Neural progenitor cell (in vitro differentiated cells): ENCODE measurements around the gene RELT. TPM values are rescaled to one million over a fixed set of nuclear protein-coding genes. Genes with fewer than 3 reads are reported as not detected.

Source experiments
- DNase-seq: peaks from one replicate; pipeline ENCODE4 v3.0.0-alpha.2; 2016; ENCODE audit warnings: low spot score
- H2AFZ ChIP-seq: fragments of 200-600 bp; sonication (generic); replicated peaks from 2 replicates; pipeline ENCODE4 v1.6.1; 2016; ENCODE audit warnings: antibody characterized with exemption
- H3F3A ChIP-seq: fragments of 200-600 bp; sonication (generic); 2 replicates; pipeline ENCODE4 v1.6.1; 2016; ENCODE audit warnings: antibody characterized with exemption, low read depth
- H3K27ac ChIP-seq: fragments of 200-600 bp; sonication (generic); 2 replicates; pipeline ENCODE4 v1.5.1; 2016; ENCODE audit warnings: mild to moderate bottlenecking
- H3K27me3 ChIP-seq: fragments of 200-600 bp; sonication (generic); 2 replicates; pipeline ENCODE4 v1.6.1; 2016; ENCODE audit warnings: mild to moderate bottlenecking, moderate library complexity
- H3K36me3 ChIP-seq: fragments of 200-600 bp; sonication (generic); 2 replicates; pipeline ENCODE4 v1.5.1; 2016
- H3K4me1 ChIP-seq: fragments of 200-600 bp; sonication (generic); 2 replicates; pipeline ENCODE4 v1.6.1; 2016; ENCODE audit warnings: mixed run types
- H3K4me2 ChIP-seq: fragments of 200-600 bp; sonication (generic); 2 replicates; pipeline ENCODE4 v1.6.1; 2016
- H3K4me3 ChIP-seq: fragments of 200-600 bp; sonication (generic); 2 replicates; pipeline ENCODE4 v1.5.1; 2016
- H3K79me2 ChIP-seq: fragments of 200-600 bp; sonication (generic); 2 replicates; pipeline ENCODE4 v1.6.1; 2016; ENCODE audit warnings: low read depth
- H3K9ac ChIP-seq: fragments of 200-600 bp; sonication (generic); 2 replicates; pipeline ENCODE4 v1.6.1; 2016
- H3K9me3 ChIP-seq: fragments of 200-600 bp; sonication (generic); 2 replicates; pipeline ENCODE4 v1.5.1; 2016; ENCODE audit warnings: low read depth
- H4K20me1 ChIP-seq: fragments of 200-600 bp; sonication (generic); 2 replicates; pipeline ENCODE4 v1.6.1; 2016; ENCODE audit warnings: low read depth
- H3K27ac Mint-ChIP-seq: 3 replicates; pipeline ENCODE4 v1.8.0; 2021; ENCODE audit warnings: mixed read lengths
- H3K27me3 Mint-ChIP-seq: 2 replicates; pipeline ENCODE4 v1.8.0; 2022; ENCODE audit warnings: low read depth, mild to moderate bottlenecking, inconsistent platforms, moderate library complexity, mixed read lengths; ENCODE audit not compliant: insufficient read depth
- H3K36me3 Mint-ChIP-seq: 3 replicates; pipeline ENCODE4 v1.8.0; 2021; ENCODE audit warnings: mixed read lengths
- H3K4me1 Mint-ChIP-seq: 3 replicates; pipeline ENCODE4 v1.8.0; 2021; ENCODE audit warnings: mixed read lengths
- H3K4me3 Mint-ChIP-seq: 3 replicates; pipeline ENCODE4 v1.8.0; 2021; ENCODE audit warnings: mild to moderate bottlenecking, moderate library complexity, mixed read lengths
- H3K9me3 Mint-ChIP-seq: 3 replicates; pipeline ENCODE4 v1.8.0; 2020; ENCODE audit warnings: mixed read lengths
- CTCF ChIP-seq: fragments of 200-600 bp; sonication (generic); IDR thresholded peaks from 2 replicates; pipeline ENCODE4 v1.5.1; 2017; ENCODE audit warnings: antibody characterized with exemption, mild to moderate bottlenecking
- EZH2 ChIP-seq: fragments of 200-600 bp; sonication (generic); IDR thresholded peaks from 2 replicates; pipeline ENCODE4 v1.6.1; 2017; ENCODE audit warnings: antibody characterized with exemption, mild to moderate bottlenecking, moderate library complexity
- EZH2phosphoT487 ChIP-seq: fragments of 200-600 bp; sonication (generic); IDR thresholded peaks from 2 replicates; pipeline ENCODE4 v1.6.1; 2017; ENCODE audit warnings: antibody characterized with exemption
- total RNA-seq: library from RNA; depleted of rRNA; stranded (reverse); fragments of >200 nt; gene quantifications from 2 replicates; pipeline ENCODE4 v1.2.3, GENCODE V29; 2015; ENCODE audit warnings: low replicate concordance

RELT gene
- total RNA-seq, 1 donor from 2014 or later: 5.4 TPM

GRCh38 chr11:73375830-73376159 lies 404 bp upstream of the RELT start:
- peak overlapping the region; percentile 21 for H3K4me2 ChIP-seq
- H3K79me2 ChIP-seq: peaks cover 40% of the 10 kb centered on the region
- no peaks in the 10 kb centered on the region for H3F3A ChIP-seq
- peak overlapping the region; percentile 82 for H3K4me3 Mint-ChIP-seq
- no peak overlapping the region for H3K27ac ChIP-seq
- H3K9ac ChIP-seq: no peak overlapping the region
- DNase-seq: no peak
- peak overlapping the region; percentile 78 for H2AFZ ChIP-seq
- H3K36me3 ChIP-seq: no peaks in the 10 kb centered on the region
- no peak overlapping the region for H3K4me3 ChIP-seq
- H3K27ac Mint-ChIP-seq: peak overlapping the region; percentile 76
- H4K20me1 ChIP-seq: peaks cover 34% of the 10 kb centered on the region
- H3K36me3 Mint-ChIP-seq: no peaks in the 10 kb centered on the region
- peaks cover 12% of the 10 kb centered on the region for H3K4me1 ChIP-seq
- H3K4me1 Mint-ChIP-seq: peaks cover 25% of the 10 kb centered on the region
- H3K9me3 ChIP-seq: no peaks in the 10 kb centered on the region
- H3K27me3 ChIP-seq: peaks cover 5% of the 10 kb centered on the region
- H3K9me3 Mint-ChIP-seq: no peaks in the 10 kb centered on the region
- peaks cover 13% of the 10 kb centered on the region for H3K27me3 Mint-ChIP-seq
- TF ChIP-seq CTCF (no peak), EZH2 (no peak), EZH2phosphoT487 (no peak)

GRCh38 chr11:73376803-73377629 lies 817 bp downstream of the RELT start:
- H3K79me2 ChIP-seq: peaks cover 40% of the 10 kb centered on the region
- H3F3A ChIP-seq: no peaks in the 10 kb centered on the region
- no peak overlapping the region for H3K27ac ChIP-seq
- peak overlapping the region; percentile 99 for H3K4me2 ChIP-seq
- H2AFZ ChIP-seq: peak overlapping the region; percentile 70
- H3K4me1 ChIP-seq: peaks cover 12% of the 10 kb centered on the region
- peak overlapping the region; percentile 93 for H3K4me3 ChIP-seq
- peak overlapping the region; percentile 52 for H3K27ac Mint-ChIP-seq
- peak; percentile 58 for DNase-seq
- TF ChIP-seq EZH2 (no peak), EZH2phosphoT487 (no peak), CTCF (no peak)
- peaks cover 10% of the 10 kb centered on the region for H3K27me3 Mint-ChIP-seq
- peak overlapping the region; percentile 58 for H3K9ac ChIP-seq
- no peaks in the 10 kb centered on the region for H3K9me3 ChIP-seq
- H3K4me3 Mint-ChIP-seq: peak overlapping the region; percentile 91
- H3K27me3 ChIP-seq: peaks cover 5% of the 10 kb centered on the region
- no peaks in the 10 kb centered on the region for H3K36me3 ChIP-seq
- H4K20me1 ChIP-seq: peaks cover 44% of the 10 kb centered on the region
- no peaks in the 10 kb centered on the region for H3K9me3 Mint-ChIP-seq
- peaks cover 25% of the 10 kb centered on the region for H3K4me1 Mint-ChIP-seq
- no peaks in the 10 kb centered on the region for H3K36me3 Mint-ChIP-seq

- Histone ChIP-seq H3K27ac (no peak overlapping the region), H3F3A (no peaks in the 10 kb centered on the region), H3K36me3 (no peaks in the 10 kb centered on the region), H3K9me3 (no peaks in the 10 kb centered on the region), H2AFZ (no peak overlapping the region), H3K4me1 (peaks cover 24% of the 10 kb centered on the region), H4K20me1 (peaks cover 67% of the 10 kb centered on the region), H3K27me3 (peaks cover 5% of the 10 kb centered on the region), H3K9ac (no peak overlapping the region), H3K79me2 (peaks cover 48% of the 10 kb centered on the region), H3K4me3 (no peak overlapping the region), H3K4me2 (no peak overlapping the region)
- TF ChIP-seq CTCF: no peak
- no peak for TF ChIP-seq EZH2
- no peak for TF ChIP-seq EZH2phosphoT487
- H3K27ac Mint-ChIP-seq: peak overlapping the region; percentile 57
- no peaks in the 10 kb centered on the region for H3K36me3 Mint-ChIP-seq
- H3K9me3 Mint-ChIP-seq: no peaks in the 10 kb centered on the region
- peak overlapping the region; percentile 69 for H3K4me3 Mint-ChIP-seq
- H3K4me1 Mint-ChIP-seq: peaks cover 40% of the 10 kb centered on the region
- DNase-seq: no peak
- peaks cover 10% of the 10 kb centered on the region for H3K27me3 Mint-ChIP-seq
Observed at GRCh38 chr11:73379189-73379880, 3.1 kb downstream of the RELT start.
